CD4-positive, alpha-beta T cell treated with Interleukin-4 for 4 hours (primary cell): Measurements from ENCODE around the gene STAT1.

Experiments
- DNase-seq: peaks from one replicate; pipeline ENCODE4 v3.0.0-alpha.2; 2020

STAT1 gene

DNA sequence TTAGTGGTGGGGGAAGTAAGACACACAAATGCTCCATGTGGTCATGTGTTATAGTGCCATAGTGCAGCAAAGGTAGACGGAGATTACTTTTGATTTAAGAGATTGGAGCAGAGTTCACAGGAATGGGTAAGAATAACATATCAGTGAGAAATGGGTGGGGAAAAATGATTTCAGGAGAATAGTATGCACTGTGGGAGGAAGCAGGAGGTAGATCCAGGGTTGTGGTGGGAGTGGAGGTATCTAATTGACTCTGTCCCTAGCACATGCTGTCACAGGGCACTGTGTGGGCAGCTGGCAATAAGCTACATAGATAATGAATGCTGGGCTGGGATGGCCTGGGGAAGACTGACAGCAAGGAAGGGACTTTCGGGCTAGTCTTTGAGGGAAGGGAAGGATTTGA, 65.3 kb downstream of the STAT1 start:
- no peak for DNase-seq

DNA sequence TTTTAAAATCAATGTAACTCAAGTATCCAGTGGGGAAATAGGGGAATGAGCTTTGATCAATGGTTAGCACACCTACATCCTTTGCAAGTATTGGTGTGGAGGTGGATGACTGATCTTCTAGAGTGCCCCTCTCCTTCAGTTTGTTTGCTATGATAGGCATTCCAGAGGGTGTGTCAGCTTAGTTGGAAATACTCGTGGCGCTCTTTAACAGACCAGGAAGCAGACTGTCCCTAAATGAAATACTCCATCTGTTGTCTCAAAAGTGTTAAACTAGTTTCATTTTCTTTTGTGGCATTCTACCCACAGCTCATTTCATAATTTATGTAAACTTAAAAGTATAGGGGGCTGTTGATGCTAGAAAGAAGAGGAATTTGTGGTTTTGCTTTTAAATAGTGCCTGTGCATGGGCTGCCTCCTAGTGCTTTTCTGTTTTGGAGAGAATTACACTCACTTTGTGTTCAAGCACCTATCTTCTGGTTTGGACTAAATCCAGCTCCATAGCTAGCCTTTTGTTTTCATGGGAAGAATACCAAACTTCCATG, 66.2 kb downstream of the STAT1 start:
- peak; percentile 31 for DNase-seq

DNA sequence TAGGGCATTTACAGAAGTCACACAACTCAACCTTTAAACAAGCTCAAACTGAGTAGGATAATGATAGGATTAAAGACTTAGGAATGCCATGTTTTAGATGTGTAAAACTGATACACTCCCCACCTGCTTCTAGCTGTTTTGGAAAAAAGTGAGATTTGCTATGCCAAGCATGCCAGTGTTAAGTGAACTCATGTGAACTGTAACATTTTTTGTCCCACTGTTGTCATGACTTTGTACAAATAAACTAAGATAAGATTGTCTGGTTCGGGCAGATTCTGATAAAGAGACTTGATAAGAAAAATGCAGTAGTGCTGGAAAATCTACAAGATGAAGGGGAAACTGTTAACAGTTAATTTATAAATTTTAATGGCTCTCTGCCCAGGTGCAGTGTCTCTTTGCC, 66.8 kb downstream of the STAT1 start:
- no peak for DNase-seq

DNA sequence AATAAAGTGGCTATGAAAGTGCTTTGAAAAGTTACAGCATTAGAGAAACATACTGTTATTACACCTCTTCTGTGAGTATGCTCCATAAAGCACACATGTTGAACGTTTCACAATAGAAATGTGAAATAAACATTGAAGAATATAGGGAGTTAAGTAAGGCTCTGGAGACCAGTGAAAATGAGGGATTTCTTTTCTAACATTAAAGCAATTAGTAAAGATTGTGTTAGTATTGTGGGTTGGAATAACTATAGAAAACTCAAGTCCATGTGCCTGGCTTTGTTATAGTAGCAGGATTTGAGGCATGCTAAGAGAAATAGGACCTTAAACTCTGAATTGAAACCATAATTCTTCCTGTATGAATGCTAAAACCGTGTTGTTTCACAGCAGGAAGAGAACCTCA, 70.3 kb downstream of the STAT1 start:
- DNase-seq = no peak

DNA sequence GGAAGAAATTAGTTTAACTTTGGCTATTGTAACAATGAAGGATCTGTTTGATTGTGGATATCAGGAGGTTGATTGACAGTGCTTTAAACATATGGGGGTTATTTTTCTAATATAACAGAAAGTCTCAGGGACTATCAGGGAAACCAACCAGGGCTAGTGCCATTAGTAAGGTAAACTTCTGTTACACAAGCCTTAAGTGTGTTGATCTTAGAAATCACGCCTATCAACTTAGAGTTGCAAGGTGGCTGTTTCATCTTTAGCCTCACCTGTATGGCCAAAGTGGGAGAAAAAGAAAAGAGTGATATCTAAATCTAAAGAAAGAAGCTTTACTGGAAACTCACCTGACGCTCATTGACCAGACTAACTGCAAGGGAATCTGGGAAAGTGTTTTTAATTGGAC, 71.3 kb downstream of the STAT1 start:
- DNase-seq = no peak

DNA sequence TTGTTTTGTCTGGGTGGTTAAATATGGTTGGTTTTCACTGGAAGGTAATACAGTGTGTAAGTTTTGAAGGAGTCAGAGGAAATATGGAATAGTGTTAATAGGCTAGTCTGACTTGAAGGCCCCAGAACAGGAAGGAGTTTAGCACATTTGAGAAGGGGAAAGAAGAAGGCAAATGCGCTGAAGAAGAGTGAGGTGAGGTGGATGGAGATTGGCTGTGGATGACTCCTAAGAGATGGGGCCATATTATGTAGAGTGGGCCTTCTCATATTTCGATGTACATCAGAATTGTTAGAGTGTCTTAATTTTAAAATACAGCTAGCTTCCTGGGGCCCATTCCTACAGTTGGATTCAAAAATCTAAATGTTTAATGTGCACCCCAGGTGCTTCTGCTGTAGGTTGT, 72.4 kb downstream of the STAT1 start:
- DNase-seq = no peak

DNA sequence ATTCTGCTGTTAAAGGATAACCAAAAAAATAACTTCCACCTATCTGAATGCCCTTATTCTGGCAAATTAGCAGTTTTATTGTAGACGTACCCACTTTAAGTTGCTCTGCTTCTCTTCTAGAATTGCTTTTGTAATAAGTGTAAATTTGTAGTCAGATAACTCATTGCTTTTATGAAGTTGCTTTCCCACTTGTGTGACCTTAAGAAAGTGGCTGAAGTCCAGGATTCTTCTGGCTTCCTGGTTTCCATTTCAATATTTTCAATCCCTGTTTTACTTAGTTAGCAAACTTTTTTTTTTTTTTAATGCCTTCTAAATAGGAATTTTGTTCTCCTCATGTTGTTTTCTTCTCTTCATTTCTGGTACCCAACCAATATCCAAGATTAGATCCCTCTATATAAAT, 73.5 kb downstream of the STAT1 start:
- no peak for DNase-seq

DNA sequence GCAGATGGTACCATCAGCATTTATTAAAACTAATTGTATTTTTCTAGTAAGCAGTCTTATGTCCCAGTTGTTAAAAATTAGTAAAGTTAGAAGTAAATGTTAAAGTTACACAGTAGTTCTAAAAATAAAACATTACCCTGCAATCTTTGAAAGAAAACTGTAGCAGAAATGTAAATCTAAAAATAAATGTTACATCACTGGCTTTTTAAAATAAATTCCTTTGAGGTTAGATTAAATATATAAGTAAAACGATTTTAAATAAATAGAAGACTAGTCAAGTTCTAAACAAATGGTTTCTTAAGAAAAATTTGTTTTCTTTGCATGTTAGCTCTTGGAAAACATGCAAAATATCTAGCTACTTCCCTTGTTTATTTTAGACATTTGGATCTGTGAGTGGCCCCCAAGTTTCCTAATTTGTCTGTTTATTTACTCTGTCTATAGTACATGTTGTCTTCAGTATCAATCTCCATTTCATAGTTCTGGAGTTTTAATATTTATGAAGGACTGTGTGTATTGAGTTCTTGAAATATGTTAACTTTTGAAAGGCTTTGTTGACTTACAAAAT, 75.1 kb downstream of the STAT1 start:
- DNase-seq = no peak

DNA sequence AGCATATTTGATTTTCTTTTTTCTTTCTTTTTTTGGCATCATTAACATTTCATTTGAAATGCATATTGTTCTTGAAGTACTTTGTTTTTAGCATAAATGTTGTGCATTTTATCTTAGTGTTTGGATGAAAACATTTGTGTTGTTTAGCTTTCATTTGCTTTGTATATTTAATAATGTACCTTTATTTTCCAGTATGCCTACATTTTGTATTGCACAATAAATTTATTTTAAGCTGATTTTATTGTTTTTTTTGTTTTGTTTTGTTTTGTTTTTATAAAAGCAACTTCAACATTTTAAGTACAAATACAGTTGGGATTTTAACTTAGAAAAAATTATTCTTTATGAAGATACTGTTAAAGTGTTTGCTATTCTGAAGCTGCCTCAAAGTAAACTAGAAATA, 78.9 kb downstream of the STAT1 start:
- DNase-seq = no peak

DNA sequence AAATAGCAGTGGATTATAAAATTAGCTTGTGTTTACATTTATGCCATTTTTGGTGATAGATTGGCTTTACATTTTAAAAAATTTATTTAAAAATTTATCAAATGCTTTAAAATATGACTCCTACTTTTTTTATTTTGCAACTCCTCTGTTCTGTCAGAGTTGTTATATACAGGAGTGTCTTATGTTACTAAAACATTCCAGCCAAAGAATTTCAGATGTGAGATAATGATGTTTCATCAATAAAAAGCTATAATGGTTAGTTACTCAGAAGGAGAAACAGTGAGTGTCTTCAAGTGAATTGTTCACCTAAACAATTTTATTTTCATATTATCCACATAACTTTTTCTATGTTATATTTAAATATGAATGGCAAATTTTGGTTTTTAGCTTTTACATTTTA, 80.6 kb downstream of the STAT1 start:
- no peak for DNase-seq

DNA sequence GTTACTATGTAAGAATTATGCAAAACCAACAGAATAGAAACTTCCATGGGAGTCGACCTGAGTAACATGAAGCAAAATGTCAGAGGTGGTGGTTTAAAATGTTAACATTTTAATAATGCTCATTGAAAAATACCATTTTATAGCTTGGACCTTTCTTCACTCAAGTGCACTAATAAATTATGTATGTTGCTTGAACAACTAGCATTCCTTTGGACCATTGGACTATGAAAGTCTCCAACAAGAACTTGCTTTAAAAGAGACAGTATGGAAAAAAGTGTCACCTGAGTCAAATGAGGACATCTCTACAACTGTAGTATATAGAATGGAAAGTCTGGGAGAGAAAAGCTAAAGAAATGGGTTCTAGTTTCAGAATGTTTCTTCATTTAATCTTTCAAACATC, 81.5 kb downstream of the STAT1 start:
- no peak for DNase-seq

DNA sequence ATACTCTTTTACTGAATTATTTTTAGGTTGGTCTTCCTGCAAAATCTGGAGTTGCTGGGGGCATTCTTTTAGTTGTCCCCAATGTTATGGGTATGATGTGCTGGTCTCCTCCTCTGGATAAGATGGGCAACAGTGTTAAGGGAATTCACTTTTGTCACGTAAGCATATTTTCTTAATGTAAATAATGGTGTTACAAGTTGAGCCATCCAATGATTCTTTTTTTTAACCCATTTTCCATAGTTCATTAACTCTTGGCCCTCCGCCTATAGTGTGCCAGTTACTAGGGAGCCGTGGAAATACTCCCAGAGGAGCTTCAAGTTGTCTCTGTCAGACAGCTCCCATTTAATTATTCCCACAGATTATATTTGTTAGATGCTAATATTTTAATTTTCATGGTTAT, 83.6 kb downstream of the STAT1 start:
- no peak for DNase-seq

DNA sequence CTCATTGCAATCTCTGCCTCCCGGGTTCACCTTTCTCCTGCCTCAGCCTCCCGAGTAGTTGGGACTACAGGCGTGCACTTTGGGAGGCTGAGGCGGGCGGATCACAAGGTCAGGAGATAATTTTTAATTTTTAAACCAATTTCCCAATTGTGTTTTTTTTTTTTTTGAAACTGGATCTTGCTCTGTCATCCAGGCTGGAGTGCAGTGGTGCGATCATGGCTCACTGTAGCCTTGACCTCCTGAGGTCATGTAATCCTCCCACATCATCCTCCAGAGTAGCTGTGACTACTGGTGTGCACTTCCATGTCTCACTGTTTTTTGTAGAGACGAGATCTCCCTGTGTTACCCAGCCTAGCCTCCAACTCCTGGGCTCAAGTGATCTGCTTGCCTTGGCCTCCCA, 84.1 kb downstream of the STAT1 start:
- no peak for DNase-seq

DNA sequence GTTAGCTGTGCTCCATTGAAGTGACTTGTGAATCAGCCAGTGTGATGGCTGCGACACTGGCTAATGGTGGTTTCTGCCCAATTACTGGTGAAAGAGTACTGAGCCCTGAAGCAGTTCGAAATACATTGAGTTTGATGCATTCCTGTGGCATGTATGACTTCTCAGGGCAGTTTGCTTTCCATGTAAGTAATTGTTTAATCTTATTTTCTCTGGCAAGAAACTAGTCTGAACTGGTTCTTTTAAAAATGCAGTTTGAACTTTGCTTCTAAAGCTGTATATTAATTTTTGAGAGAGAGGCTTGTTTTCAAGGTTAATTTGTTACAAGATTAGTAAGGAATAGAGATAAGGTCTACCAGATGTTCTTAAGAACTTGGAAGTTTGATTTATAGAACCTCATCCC, 86.7 kb downstream of the STAT1 start:
- no peak for DNase-seq

DNA sequence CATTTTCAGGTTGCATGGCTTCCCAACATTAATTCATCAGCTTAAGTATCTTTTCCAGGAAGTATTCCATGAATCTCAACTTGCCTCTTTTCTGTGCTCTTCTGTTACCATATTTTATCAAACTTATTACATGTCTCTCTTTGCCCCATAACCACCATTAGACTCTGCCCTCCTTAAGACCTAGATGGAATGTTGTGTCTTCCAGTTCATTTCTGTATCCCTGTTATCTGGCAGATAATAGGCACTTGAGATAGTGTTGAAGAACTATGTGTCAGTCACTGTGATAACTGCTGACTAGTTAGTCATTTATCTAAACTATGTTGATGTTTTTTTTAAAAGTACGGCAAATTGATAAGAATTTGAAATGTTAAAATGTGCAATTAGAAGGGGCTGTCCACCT, 91.6 kb downstream of the STAT1 start:
- DNase-seq = no peak

DNA sequence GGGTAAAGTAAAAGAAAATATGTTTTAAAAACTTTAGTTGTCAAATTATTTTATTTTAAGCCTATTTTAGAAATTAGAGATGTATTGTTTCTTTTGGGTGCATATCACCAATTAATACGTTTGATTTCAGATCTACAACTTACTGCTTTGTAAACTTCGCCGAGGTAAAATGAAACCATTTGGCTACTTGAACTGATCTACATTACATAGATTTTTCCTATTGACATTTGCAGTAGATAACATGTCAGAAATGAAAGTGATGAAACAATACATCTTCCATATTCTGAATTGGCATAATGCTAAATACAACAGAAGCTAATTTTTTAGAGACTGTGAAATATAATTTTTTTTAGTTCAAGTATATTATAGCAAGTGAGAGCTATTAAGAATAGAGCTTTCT, 93.9 kb downstream of the STAT1 start:
- no peak for DNase-seq
